ENCODE results near the gene PROK1. TPM values are rescaled to one million over a fixed set of nuclear protein-coding genes. Genes with fewer than 3 reads are reported as not detected.

PROK1 gene
- total RNA-seq, 2 donors from 2014 or later = 0.26 to 4.9 TPM

GRCh38 chr1:110454328-110454727, 3.4 kb downstream of the PROK1 start:
- Histone ChIP-seq H3K27me3 (no peaks in the 10 kb centered on the region), H3K4me1 (no peaks in the 10 kb centered on the region), H3K27ac (no peak overlapping the region), H3K9me3 (no peaks in the 10 kb centered on the region), H3K36me3 (replicated peaks in 1 of 2; ENCODE audit: insufficient read depth in 1 of 2, low read depth in 2 of 2) (no peaks in the 10 kb centered on the region), H3K4me3 (no peak overlapping the region)
- intact Hi-C loops (cut with DNase I) = loop anchor here (10.0 kb wide), 1 partner anchor 140 kb away; no protein-coding TSS in a partner anchor
- 67 to 75% methylated on average over 1 of the region's 1 CpG for WGBS, 2 donors
- DNase-seq (no peak), ATAC-seq (no peak)
- no peak for TF ChIP-seq POLR2A (IDR thresholded peaks at IDR 0.05)
- TF ChIP-seq CTCF (IDR thresholded peaks at IDR 0.05) = no peak

- H3K36me3 ChIP-seq (replicated peaks in 1 of 2; ENCODE audit: insufficient read depth in 1 of 2, low read depth in 2 of 2) = no peaks in the 10 kb centered on the region
- DNase-seq = no peak
- no peak overlapping the region for H3K27ac ChIP-seq
- no peaks in the 10 kb centered on the region for H3K9me3 ChIP-seq
- H3K4me1 ChIP-seq = no peaks in the 10 kb centered on the region
- intact Hi-C loops (cut with DNase I) = loop anchor here (10.0 kb wide), 1 partner anchor 140 kb away; no protein-coding TSS in a partner anchor
- H3K27me3 ChIP-seq = no peaks in the 10 kb centered on the region
- WGBS, 2 donors = 43 to 68% methylated on average over 4 to 8 of the region's 8 CpGs
- no peak overlapping the region for H3K4me3 ChIP-seq
- TF ChIP-seq CTCF (IDR thresholded peaks at IDR 0.05) (no peak), POLR2A (IDR thresholded peaks at IDR 0.05) (no peak)
- ATAC-seq = no peak
Measured at GRCh38 chr1:110455151-110455550, 4.2 kb downstream of the PROK1 start.

GRCh38 chr1:110457206-110457605, 6.3 kb downstream of the PROK1 start:
- intact Hi-C loops (cut with DNase I) = loop anchor here (10.0 kb wide), 1 partner anchor 142 kb away; no protein-coding TSS in a partner anchor
- no peak for TF ChIP-seq CTCF (IDR thresholded peaks at IDR 0.05)
- no peak for TF ChIP-seq POLR2A (IDR thresholded peaks at IDR 0.05)

GRCh38 chr1:110460253-110461220, 9.6 kb downstream of the PROK1 start:
- no peaks in the 10 kb centered on the region for H3K9me3 ChIP-seq
- H3K36me3 ChIP-seq (replicated peaks in 1 of 2; ENCODE audit: insufficient read depth in 1 of 2, low read depth in 2 of 2) = no peaks in the 10 kb centered on the region
- TF ChIP-seq POLR2A (IDR thresholded peaks at IDR 0.05) (no peak), CTCF (IDR thresholded peaks at IDR 0.05) (peak; percentile 82 to 98 (median 97))
- intact Hi-C loops (cut with DNase I) = loop anchor here (5.0 kb wide), 1 partner anchor 263 kb away; no protein-coding TSS in a partner anchor
- H3K4me3 ChIP-seq = no peak overlapping the region
- 33 to 39% methylated on average over 11 of the region's 11 CpGs for WGBS, 2 donors
- peaks cover 22% of the 10 kb centered on the region for H3K4me1 ChIP-seq
- H3K27ac ChIP-seq = no peak overlapping the region
- H3K27me3 ChIP-seq = no peaks in the 10 kb centered on the region
- DNase-seq (peak; percentile 82 to 88 (median 85)), ATAC-seq (peak; percentile 75)

More at GRCh38 chr1:110457206-110457605, 6.3 kb downstream of the PROK1 start:
- ATAC-seq (no peak), DNase-seq (no peak)
- Histone ChIP-seq H3K9me3 (no peaks in the 10 kb centered on the region), H3K36me3 (replicated peaks in 1 of 2; ENCODE audit: insufficient read depth in 1 of 2, low read depth in 2 of 2) (no peaks in the 10 kb centered on the region), H3K4me3 (no peak overlapping the region), H3K27me3 (no peaks in the 10 kb centered on the region), H3K27ac (no peak overlapping the region), H3K4me1 (no peaks in the 10 kb centered on the region)
- 75 to 84% methylated on average over 4 to 5 of the region's 5 CpGs for WGBS, 2 donors
